PFSK-1 (cell line): ENCODE results near the gene RPUSD2.

Experiments used
- FOXP2 ChIP-seq: optimal IDR thresholded peaks from 2 replicates; pipeline ENCODE3; 2011; ENCODE audit warnings: borderline replicate concordance, control low read depth, inconsistent platforms; ENCODE audit not compliant: insufficient read depth; ENCODE audit errors: extremely low read length, extremely low read depth
- POLR2AphosphoS5 ChIP-seq: IDR thresholded peaks from 2 replicates; pipeline ENCODE4 v1.6.1; 2012; ENCODE audit warnings: low read depth, mild to moderate bottlenecking, control low read depth, low read length, moderate library complexity
- REST ChIP-seq, 2 experiments: IDR thresholded peaks; 2 replicates each; pipeline versions ENCODE4 v1.6.1 to v1.8.0; 2011 to 2012; ENCODE audit warnings: low read depth in 2 of 2, low read length in 2 of 2, control low read depth in 1 of 2, inconsistent platforms in 1 of 2, mild to moderate bottlenecking in 1 of 2, moderate library complexity in 1 of 2; ENCODE audit not compliant: insufficient read depth in 1 of 2
- SIN3A ChIP-seq: IDR thresholded peaks from 2 replicates; pipeline ENCODE4 v1.6.1; 2012; ENCODE audit warnings: mild to moderate bottlenecking, low read length, moderate library complexity, borderline replicate concordance; ENCODE audit not compliant: insufficient read depth
- TAF1 ChIP-seq: IDR thresholded peaks from 2 replicates; pipeline ENCODE4 v1.6.1; 2012; ENCODE audit warnings: low read length, control low read depth, borderline replicate concordance; ENCODE audit not compliant: insufficient read depth

- TF ChIP-seq TAF1 (peak; percentile 77), REST (IDR thresholded peaks at IDR 0.05; ENCODE audit: insufficient read depth in 1 of 2, low read depth in 2 of 2, low read length in 2 of 2) (peak in 1 of 2 experiments; percentile 45; a peak in 1 of 4 replicates), POLR2AphosphoS5 (peak; percentile 96), SIN3A (peak; percentile 98; the same call in 1 of the 2 replicates), FOXP2 (peak; percentile 73)
Measured at GRCh38 chr15:40569129-40569953, at the start of gene RPUSD2.
